Tibial artery (tissue), 4 donors: ENCODE results near the gene MAP6.

Experiments
- DNase-seq, 2 donors: peaks; one replicate each; pipeline ENCODE4 v3.0.0-alpha.2; 2019
- H3K27ac ChIP-seq, 2 donors: fragments of 200-600 bp; sonication (generic) in 1 of 2; 1 replicate in 1 of 2; 2 replicates in 1 of 2; pipeline ENCODE4 v1.5.1; 2018 to 2019; ENCODE audit warnings: mild to moderate bottlenecking in 1 of 2
- H3K27me3 ChIP-seq, 2 donors: fragments of 200-600 bp; sonication (generic) in 1 of 2; one replicate each; pipeline versions ENCODE4 v1.5.1 to v1.6.0; 2016 to 2019
- H3K36me3 ChIP-seq, 3 donors: fragments of 200-600 bp; sonication (generic) in 2 of 3; one replicate each; pipeline ENCODE4 v1.5.1; 2016 to 2019; ENCODE audit warnings: mild to moderate bottlenecking in 2 of 3
- H3K4me1 ChIP-seq, 4 donors: fragments of 200-600 bp; sonication (generic) in 2 of 4; 1 replicate in 3 of 4; 2 replicates in 1 of 4; pipeline ENCODE4 v1.5.1; 2016 to 2019
- H3K4me3 ChIP-seq, 2 donors: fragments of 200-600 bp; sonication (generic) in 1 of 2; 1 replicate in 1 of 2; 2 replicates in 1 of 2; pipeline ENCODE4 v1.5.1; 2018 to 2019; ENCODE audit warnings: mild to moderate bottlenecking in 2 of 2
- H3K9me3 ChIP-seq, 3 donors: fragments of 200-600 bp; sonication (generic) in 1 of 3; one replicate each; pipeline ENCODE4 v1.5.1; 2016 to 2019
- CTCF ChIP-seq, 2 experiments: fragments of 200-600 bp in 1 of 2; fragments of 450-650 bp in 1 of 2; IDR thresholded peaks; one replicate each; pipeline ENCODE4 v1.5.1; 2017 to 2019; ENCODE audit warnings: antibody characterized with exemption in 2 of 2, mild to moderate bottlenecking in 1 of 2, moderate library complexity in 1 of 2
- intact Hi-C: fragments of 100-400 bp; cut with DNase I; formaldehyde crosslinking; loops from one replicate; pipeline ENCODE4 v1.15.0; 2023; ENCODE audit warnings: low total_unique reads

MAP6 gene

DNA sequence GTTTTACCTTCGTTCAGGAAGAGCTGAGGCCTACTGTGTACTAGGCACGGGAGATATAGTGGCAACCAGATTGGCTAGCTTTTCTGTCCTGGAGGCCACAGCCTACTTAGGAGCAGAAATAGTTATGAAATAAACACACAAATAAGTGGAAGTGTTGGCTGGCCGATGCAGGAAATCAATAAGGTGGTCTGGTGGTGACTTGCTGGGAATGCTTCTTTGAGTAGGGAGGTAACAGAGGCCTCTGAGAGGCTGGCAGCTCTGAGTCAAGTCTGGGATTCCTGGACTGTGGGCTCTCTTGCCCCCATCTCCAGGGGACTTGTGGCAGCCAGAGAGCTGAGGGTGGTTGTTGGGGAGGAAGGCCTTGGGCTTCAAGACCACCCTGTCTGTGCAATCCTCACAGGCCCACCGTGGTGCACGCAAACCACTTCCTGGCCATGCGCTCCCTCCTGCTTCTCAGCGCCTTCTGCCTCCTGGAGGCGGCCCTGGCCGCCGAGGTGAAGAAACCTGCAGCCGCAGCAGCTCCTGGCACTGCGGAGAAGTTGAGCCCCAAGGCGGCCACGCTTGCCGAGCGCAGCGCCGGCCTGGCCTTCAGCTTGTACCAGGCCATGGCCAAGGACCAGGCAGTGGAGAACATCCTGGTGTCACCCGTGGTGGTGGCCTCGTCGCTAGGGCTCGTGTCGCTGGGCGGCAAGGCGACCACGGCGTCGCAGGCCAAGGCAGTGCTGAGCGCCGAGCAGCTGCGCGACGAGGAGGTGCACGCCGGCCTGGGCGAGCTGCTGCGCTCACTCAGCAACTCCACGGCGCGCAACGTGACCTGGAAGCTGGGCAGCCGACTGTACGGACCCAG lies 102.7 kb downstream of the MAP6 start:
- H3K27me3 ChIP-seq, result no peaks in the 10 kb centered on the region
- peaks cover 48 to 53% (median 51%) of the 10 kb centered on the region in 3 donors for H3K36me3 ChIP-seq
- H3K27ac ChIP-seq, result peak overlapping the region; percentile 99 to 100
- no peaks in the 10 kb centered on the region for H3K9me3 ChIP-seq
- no peak for DNase-seq
- H3K4me1 ChIP-seq, result peaks cover 0 to 79% (median 60%) of the 10 kb centered on the region in 4 donors
- intact Hi-C loops, result no loop called here
- TF ChIP-seq CTCF (IDR thresholded peaks at IDR 0.05), result no peak
- peak overlapping the region; percentile 6 to 98 for H3K4me3 ChIP-seq

- H3K36me3 ChIP-seq, result peaks cover 39 to 44% (median 42%) of the 10 kb centered on the region in 3 donors
- no peaks in the 10 kb centered on the region for H3K27me3 ChIP-seq
- intact Hi-C loops, result no loop called here
- DNase-seq, result peak; percentile 76 to 79
- H3K27ac ChIP-seq, result peak overlapping the region; percentile 99 to 100
- H3K9me3 ChIP-seq, result no peaks in the 10 kb centered on the region
- H3K4me1 ChIP-seq, result peaks cover 0 to 81% (median 69%) of the 10 kb centered on the region in 4 donors
- no peak for TF ChIP-seq CTCF (IDR thresholded peaks at IDR 0.05)
- peak overlapping the region; percentile 6 to 98 for H3K4me3 ChIP-seq
These were observed 103.5 kb downstream of the MAP6 start for GRCh38 chr11:75565221-75565814.

- intact Hi-C loops, result no loop called here
- Histone ChIP-seq H3K27ac (peak overlapping the region; percentile 99 to 100), H3K27me3 (no peaks in the 10 kb centered on the region), H3K4me3 (peak overlapping the region; percentile 95 to 98), H3K9me3 (no peaks in the 10 kb centered on the region), H3K4me1 (peaks cover 0 to 88% (median 79%) of the 10 kb centered on the region in 4 donors), H3K36me3 (peaks cover 27 to 32% (median 30%) of the 10 kb centered on the region in 3 donors)
- DNase-seq, result peak; percentile 66 to 89
- TF ChIP-seq CTCF (IDR thresholded peaks at IDR 0.05), result peak; percentile 59 to 72
These were observed 104.8 kb downstream of the MAP6 start for GRCh38 chr11:75563978-75564552.

DNA sequence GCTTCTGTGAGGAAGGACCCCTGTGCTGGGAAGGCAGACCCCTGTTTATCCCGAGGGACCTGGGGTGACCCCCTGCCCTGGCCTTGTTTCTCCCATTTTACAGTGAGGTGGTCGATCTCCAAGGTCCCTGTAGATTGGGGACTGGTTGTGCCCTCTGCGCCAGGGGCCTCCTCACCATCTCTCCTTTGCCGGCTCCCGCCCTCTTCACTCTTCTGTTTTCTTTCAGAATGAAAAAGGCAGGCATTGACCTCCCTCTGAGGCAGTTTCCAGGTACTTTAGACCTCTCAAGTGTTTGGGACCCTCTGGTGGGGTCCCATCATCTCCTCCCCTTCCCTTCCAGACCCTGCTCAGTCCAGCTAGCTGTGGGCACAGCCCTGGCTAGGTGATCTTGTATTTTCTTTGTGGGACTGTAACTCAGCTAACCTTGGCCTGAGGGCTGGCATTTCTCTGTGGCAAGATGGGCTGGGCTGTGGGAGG lies 105.3 kb downstream of the MAP6 start:
- no peak for DNase-seq
- H3K27ac ChIP-seq, result peak overlapping the region; percentile 99 to 100
- H3K36me3 ChIP-seq, result peaks cover 22 to 27% (median 25%) of the 10 kb centered on the region in 3 donors
- no peak for TF ChIP-seq CTCF (IDR thresholded peaks at IDR 0.05)
- H3K4me3 ChIP-seq, result peak overlapping the region; percentile 95 to 98
- peaks cover 0 to 88% (median 82%) of the 10 kb centered on the region in 4 donors for H3K4me1 ChIP-seq
- intact Hi-C loops, result no loop called here
- no peaks in the 10 kb centered on the region for H3K27me3 ChIP-seq
- no peaks in the 10 kb centered on the region for H3K9me3 ChIP-seq

GRCh38 chr11:75562836-75563484 lies 105.9 kb downstream of the MAP6 start:
- DNase-seq, result no peak
- intact Hi-C loops, result no loop called here
- no peaks in the 10 kb centered on the region for H3K9me3 ChIP-seq
- H3K27ac ChIP-seq, result peak overlapping the region; percentile 99 to 100
- peaks cover 16 to 21% (median 19%) of the 10 kb centered on the region in 3 donors for H3K36me3 ChIP-seq
- no peak for TF ChIP-seq CTCF (IDR thresholded peaks at IDR 0.05)
- peaks cover 0 to 87% (median 81%) of the 10 kb centered on the region in 4 donors for H3K4me1 ChIP-seq
- peak overlapping the region; percentile 95 to 98 for H3K4me3 ChIP-seq
- no peaks in the 10 kb centered on the region for H3K27me3 ChIP-seq
